Fibroblast of lung (primary cell): Measurements from ENCODE around the gene KIF13A.

Source experiments
- CTCF ChIP-seq, 2 donors: IDR thresholded peaks in 1 of 2; conservative IDR thresholded peaks in 1 of 2; 1 replicate in 1 of 2; 2 replicates in 1 of 2; pipeline ENCODE4 v1.5.1; 2011 to 2012; ENCODE audit warnings: low read length in 2 of 2, control low read depth in 1 of 2, inconsistent platforms in 1 of 2, low read depth in 1 of 2, mild to moderate bottlenecking in 1 of 2
- EZH2 ChIP-seq: IDR thresholded peaks from 2 replicates; pipeline ENCODE4 v1.5.1; 2012; ENCODE audit warnings: low read length, control low read depth, mild to moderate bottlenecking; ENCODE audit errors: missing control alignments

DNA sequence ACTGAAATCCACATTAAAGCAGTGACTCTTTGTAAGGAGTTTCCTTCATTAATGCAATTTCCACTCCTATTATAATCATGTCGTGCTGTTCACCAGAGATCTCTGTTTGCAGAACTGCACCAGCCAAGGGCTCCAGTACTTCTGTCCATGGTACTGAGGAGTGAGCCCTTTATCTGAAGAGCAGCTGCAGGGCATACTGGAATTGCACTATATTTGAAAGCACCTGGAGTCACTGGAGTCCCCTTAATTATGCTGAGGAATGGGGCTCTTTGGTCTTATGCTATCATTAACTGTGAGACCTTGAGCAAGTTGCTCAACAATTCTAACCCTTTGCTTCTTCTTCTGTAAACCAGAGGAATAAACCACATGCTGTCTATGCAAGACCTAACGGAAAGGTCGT is 219.0 kb downstream of the KIF13A start:
- TF ChIP-seq CTCF (conservative IDR thresholded peaks at IDR 0.05 in 1 of 2, IDR thresholded peaks at IDR 0.05 in 1 of 2; ENCODE audit: low read depth in 1 of 2, low read length in 2 of 2) (no peak), EZH2 (no peak)
